ENCODE data around the gene RP2. TPM values are rescaled to one million over a fixed set of nuclear protein-coding genes. Genes with fewer than 3 reads are reported as not detected.

The RP2 gene
- total and polyA plus RNA-seq, 5 donors from 2014 or later, result 3.6 to 7.2 (median 5.2) TPM

GRCh38 chrX:46850771-46851170 lies 13.9 kb downstream of the RP2 start:
- no peak for ATAC-seq (ENCODE audit: low read depth in 2 of 2)
- peaks cover 3% of the 10 kb centered on the region for H3K36me3 Mint-ChIP-seq
- no peak overlapping the region for H3K27ac ChIP-seq (ENCODE audit: insufficient read depth, low read length, poor library complexity, severe bottlenecking)
- H3K27me3 Mint-ChIP-seq, result no peaks in the 10 kb centered on the region
- no peak overlapping the region for H3K4me3 ChIP-seq (ENCODE audit: low read depth, low read length)
- H3K4me1 ChIP-seq (ENCODE audit: control insufficient read depth, insufficient read depth, low read length, poor library complexity, severe bottlenecking), result no peaks in the 10 kb centered on the region
- peaks cover 15% of the 10 kb centered on the region for H3K36me3 ChIP-seq (ENCODE audit: control insufficient read depth, insufficient read depth, low read length)
- no peaks in the 10 kb centered on the region for H3K9me3 ChIP-seq (ENCODE audit: control insufficient read depth in 2 of 2, low read length in 2 of 2)
- H3K27me3 ChIP-seq (ENCODE audit: control insufficient read depth, insufficient read depth, low read length), result no peaks in the 10 kb centered on the region
- H3K4me1 Mint-ChIP-seq, result peaks cover 0 to 9% (median 0%) of the 10 kb centered on the region in 4 donors
- no peak overlapping the region for H3K4me3 Mint-ChIP-seq
- H3K9me3 Mint-ChIP-seq, result no peaks in the 10 kb centered on the region
- no peak for DNase-seq
- no peak overlapping the region for H3K27ac Mint-ChIP-seq

- Mint-ChIP-seq H3K9me3 (no peaks in the 10 kb centered on the region), H3K4me3 (no peak overlapping the region), H3K27ac (no peak overlapping the region), H3K27me3 (no peaks in the 10 kb centered on the region), H3K36me3 (peaks cover 3% of the 10 kb centered on the region), H3K4me1 (peaks cover 0 to 9% (median 3%) of the 10 kb centered on the region in 4 donors)
- DNase-seq, result no peak
- Histone ChIP-seq H3K27ac (ENCODE audit: insufficient read depth, low read length, poor library complexity, severe bottlenecking) (no peak overlapping the region), H3K27me3 (ENCODE audit: control insufficient read depth, insufficient read depth, low read length) (no peaks in the 10 kb centered on the region), H3K4me3 (ENCODE audit: low read depth, low read length) (no peak overlapping the region), H3K4me1 (ENCODE audit: control insufficient read depth, insufficient read depth, low read length, poor library complexity, severe bottlenecking) (no peaks in the 10 kb centered on the region), H3K9me3 (ENCODE audit: control insufficient read depth in 2 of 2, low read length in 2 of 2) (no peaks in the 10 kb centered on the region), H3K36me3 (ENCODE audit: control insufficient read depth, insufficient read depth, low read length) (peaks cover 22% of the 10 kb centered on the region)
- ATAC-seq (ENCODE audit: low read depth in 2 of 2), result no peak
Observed at GRCh38 chrX:46856483-46856882, 19.6 kb downstream of the RP2 start.

GRCh38 chrX:46860557-46860956 lies 23.7 kb downstream of the RP2 start:
- H3K4me1 ChIP-seq (ENCODE audit: control insufficient read depth, insufficient read depth, low read length, poor library complexity, severe bottlenecking), result no peaks in the 10 kb centered on the region
- no peaks in the 10 kb centered on the region for H3K27me3 Mint-ChIP-seq
- DNase-seq (no peak), ATAC-seq (ENCODE audit: low read depth in 2 of 2) (no peak)
- H3K4me3 Mint-ChIP-seq, result no peak overlapping the region
- H3K27ac ChIP-seq (ENCODE audit: insufficient read depth, low read length, poor library complexity, severe bottlenecking), result no peak overlapping the region
- H3K36me3 ChIP-seq (ENCODE audit: control insufficient read depth, insufficient read depth, low read length), result peaks cover 7% of the 10 kb centered on the region
- H3K4me3 ChIP-seq (ENCODE audit: low read depth, low read length), result no peak overlapping the region
- H3K36me3 Mint-ChIP-seq, result peaks cover 4% of the 10 kb centered on the region
- H3K9me3 Mint-ChIP-seq, result no peaks in the 10 kb centered on the region
- no peaks in the 10 kb centered on the region for H3K27me3 ChIP-seq (ENCODE audit: control insufficient read depth, insufficient read depth, low read length)
- H3K9me3 ChIP-seq (ENCODE audit: control insufficient read depth in 2 of 2, low read length in 2 of 2), result no peaks in the 10 kb centered on the region
- peaks cover 0 to 9% (median 3%) of the 10 kb centered on the region in 4 donors for H3K4me1 Mint-ChIP-seq
- no peak overlapping the region for H3K27ac Mint-ChIP-seq

GRCh38 chrX:46863072-46863471 lies 26.2 kb downstream of the RP2 start:
- ATAC-seq (ENCODE audit: low read depth in 2 of 2) (no peak), DNase-seq (no peak)
- no peaks in the 10 kb centered on the region for H3K27me3 Mint-ChIP-seq
- H3K4me3 ChIP-seq (ENCODE audit: low read depth, low read length), result no peak overlapping the region
- H3K4me3 Mint-ChIP-seq, result no peak overlapping the region
- peaks cover 7% of the 10 kb centered on the region for H3K36me3 ChIP-seq (ENCODE audit: control insufficient read depth, insufficient read depth, low read length)
- H3K9me3 Mint-ChIP-seq, result no peaks in the 10 kb centered on the region
- no peak overlapping the region for H3K27ac Mint-ChIP-seq
- no peaks in the 10 kb centered on the region for H3K4me1 ChIP-seq (ENCODE audit: control insufficient read depth, insufficient read depth, low read length, poor library complexity, severe bottlenecking)
- H3K9me3 ChIP-seq (ENCODE audit: control insufficient read depth in 2 of 2, low read length in 2 of 2), result no peaks in the 10 kb centered on the region
- H3K27me3 ChIP-seq (ENCODE audit: control insufficient read depth, insufficient read depth, low read length), result no peaks in the 10 kb centered on the region
- H3K36me3 Mint-ChIP-seq, result peaks cover 7% of the 10 kb centered on the region
- no peak overlapping the region for H3K27ac ChIP-seq (ENCODE audit: insufficient read depth, low read length, poor library complexity, severe bottlenecking)
- peaks cover 0 to 9% (median 3%) of the 10 kb centered on the region in 4 donors for H3K4me1 Mint-ChIP-seq

GRCh38 chrX:46864606-46865005 lies 27.8 kb downstream of the RP2 start:
- Histone ChIP-seq H3K9me3 (ENCODE audit: control insufficient read depth in 2 of 2, low read length in 2 of 2) (no peaks in the 10 kb centered on the region), H3K27ac (ENCODE audit: insufficient read depth, low read length, poor library complexity, severe bottlenecking) (no peak overlapping the region), H3K4me1 (ENCODE audit: control insufficient read depth, insufficient read depth, low read length, poor library complexity, severe bottlenecking) (no peaks in the 10 kb centered on the region), H3K36me3 (ENCODE audit: control insufficient read depth, insufficient read depth, low read length) (peaks cover 7% of the 10 kb centered on the region), H3K4me3 (ENCODE audit: low read depth, low read length) (no peak overlapping the region), H3K27me3 (ENCODE audit: control insufficient read depth, insufficient read depth, low read length) (no peaks in the 10 kb centered on the region)
- no peak overlapping the region for H3K4me3 Mint-ChIP-seq
- H3K9me3 Mint-ChIP-seq, result no peaks in the 10 kb centered on the region
- H3K4me1 Mint-ChIP-seq, result peaks cover 0 to 9% (median 2%) of the 10 kb centered on the region in 4 donors
- H3K27me3 Mint-ChIP-seq, result no peaks in the 10 kb centered on the region
- no peak overlapping the region for H3K27ac Mint-ChIP-seq
- H3K36me3 Mint-ChIP-seq, result peaks cover 7% of the 10 kb centered on the region
- no peak for DNase-seq
- no peak for ATAC-seq (ENCODE audit: low read depth in 2 of 2)

GRCh38 chrX:46865281-46865680 lies 28.4 kb downstream of the RP2 start:
- ATAC-seq (ENCODE audit: low read depth in 2 of 2) (no peak), DNase-seq (no peak)
- H3K27ac Mint-ChIP-seq, result no peak overlapping the region
- no peaks in the 10 kb centered on the region for H3K27me3 Mint-ChIP-seq
- Histone ChIP-seq H3K27me3 (ENCODE audit: control insufficient read depth, insufficient read depth, low read length) (no peaks in the 10 kb centered on the region), H3K36me3 (ENCODE audit: control insufficient read depth, insufficient read depth, low read length) (peaks cover 5% of the 10 kb centered on the region), H3K4me1 (ENCODE audit: control insufficient read depth, insufficient read depth, low read length, poor library complexity, severe bottlenecking) (no peaks in the 10 kb centered on the region), H3K27ac (ENCODE audit: insufficient read depth, low read length, poor library complexity, severe bottlenecking) (no peak overlapping the region), H3K9me3 (ENCODE audit: control insufficient read depth in 2 of 2, low read length in 2 of 2) (no peaks in the 10 kb centered on the region), H3K4me3 (ENCODE audit: low read depth, low read length) (no peak overlapping the region)
- peaks cover 7% of the 10 kb centered on the region for H3K36me3 Mint-ChIP-seq
- no peak overlapping the region for H3K4me3 Mint-ChIP-seq
- H3K4me1 Mint-ChIP-seq, result peaks cover 0 to 5% (median 1%) of the 10 kb centered on the region in 4 donors
- H3K9me3 Mint-ChIP-seq, result no peaks in the 10 kb centered on the region

- Histone ChIP-seq H3K9me3 (ENCODE audit: control insufficient read depth in 2 of 2, low read length in 2 of 2) (no peaks in the 10 kb centered on the region), H3K4me3 (ENCODE audit: low read depth, low read length) (no peak overlapping the region), H3K27me3 (ENCODE audit: control insufficient read depth, insufficient read depth, low read length) (no peaks in the 10 kb centered on the region), H3K27ac (ENCODE audit: insufficient read depth, low read length, poor library complexity, severe bottlenecking) (no peak overlapping the region), H3K36me3 (ENCODE audit: control insufficient read depth, insufficient read depth, low read length) (no peaks in the 10 kb centered on the region), H3K4me1 (ENCODE audit: control insufficient read depth, insufficient read depth, low read length, poor library complexity, severe bottlenecking) (no peaks in the 10 kb centered on the region)
- H3K36me3 Mint-ChIP-seq, result peaks cover 7% of the 10 kb centered on the region
- ATAC-seq (ENCODE audit: low read depth in 2 of 2) (no peak), DNase-seq (no peak)
- H3K27me3 Mint-ChIP-seq, result no peaks in the 10 kb centered on the region
- no peak overlapping the region for H3K4me3 Mint-ChIP-seq
- H3K9me3 Mint-ChIP-seq, result no peaks in the 10 kb centered on the region
- peaks cover 0 to 4% (median 1%) of the 10 kb centered on the region in 4 donors for H3K4me1 Mint-ChIP-seq
- H3K27ac Mint-ChIP-seq, result no peak overlapping the region
Observed at GRCh38 chrX:46866726-46867125, 29.9 kb downstream of the RP2 start.

- no peaks in the 10 kb centered on the region for H3K36me3 ChIP-seq (ENCODE audit: control insufficient read depth, insufficient read depth, low read length)
- no peaks in the 10 kb centered on the region for H3K4me1 ChIP-seq (ENCODE audit: control insufficient read depth, insufficient read depth, low read length, poor library complexity, severe bottlenecking)
- no peaks in the 10 kb centered on the region for H3K27me3 ChIP-seq (ENCODE audit: control insufficient read depth, insufficient read depth, low read length)
- Mint-ChIP-seq H3K4me3 (no peak overlapping the region), H3K4me1 (peaks cover 0 to 7% (median 6%) of the 10 kb centered on the region in 4 donors), H3K27me3 (no peaks in the 10 kb centered on the region), H3K9me3 (no peaks in the 10 kb centered on the region), H3K27ac (no peak overlapping the region), H3K36me3 (no peaks in the 10 kb centered on the region)
- H3K9me3 ChIP-seq (ENCODE audit: control insufficient read depth in 2 of 2, low read length in 2 of 2), result no peaks in the 10 kb centered on the region
- DNase-seq, result no peak
- no peak for ATAC-seq (ENCODE audit: low read depth in 2 of 2)
- H3K27ac ChIP-seq (ENCODE audit: insufficient read depth, low read length, poor library complexity, severe bottlenecking), result no peak overlapping the region
- H3K4me3 ChIP-seq (ENCODE audit: low read depth, low read length), result no peak overlapping the region
Observed at GRCh38 chrX:46873746-46874145, 36.9 kb downstream of the RP2 start.
